ENCODE measurements around the gene PROS1.

- TF ChIP-seq CTCF (optimal IDR thresholded peaks at IDR 0.05 in 1 of 3, IDR thresholded peaks at IDR 0.05 in 1 of 3, conservative IDR thresholded peaks at IDR 0.05 in 1 of 3; ENCODE audit: extremely low read depth in 1 of 3, insufficient read depth in 2 of 3, low read length in 3 of 3) (peak in 2 of 3 experiments; percentile 25 to 46), EZH2 (IDR thresholded peaks at IDR 0.05; ENCODE audit: low read length) (no peak)
These were observed 106.3 kb downstream of the PROS1 start for GRCh38 chr3:93867425-93867824.
